Measurements from ENCODE around the gene KRTAP10-4. TPM values are rescaled to one million over a fixed set of nuclear protein-coding genes. Genes with fewer than 3 reads are reported as not detected.

Gene KRTAP10-4
- total and polyA plus RNA-seq, 2 of the 4 experiments (the other 2 are of a cell fraction), result not detected

GRCh38 chr21:44529503-44530125 lies 43.9 kb upstream of the KRTAP10-4 start:
- Histone ChIP-seq H2BK120ac (ENCODE audit: low read depth, low read length) (no peak overlapping the region), H3K4me2 (ENCODE audit: low read depth, low read length) (no peak overlapping the region), H3K79me1 (ENCODE audit: low read depth in 1 of 2, low read length in 2 of 2) (no peaks in the 10 kb centered on the region), H3K4me1 (ENCODE audit: control insufficient read depth, insufficient read depth, low read length) (no peaks in the 10 kb centered on the region), H2BK15ac (ENCODE audit: low read depth, low read length) (no peak overlapping the region), H3K4me3 (ENCODE audit: insufficient read depth, low read depth, low read length) (no peak overlapping the region), H3K9me1 (ENCODE audit: insufficient read depth, low read length) (no peaks in the 10 kb centered on the region), H4K91ac (ENCODE audit: insufficient read depth, low read depth, low read length) (no peak overlapping the region), H2BK5ac (ENCODE audit: low read depth, low read length, poor library complexity, severe bottlenecking) (no peak overlapping the region), H4K8ac (ENCODE audit: low read depth in 2 of 2, low read length in 2 of 2) (no peak overlapping the region), H2AK9ac (replicated peaks; ENCODE audit: low read depth, low read length, poor library complexity) (no peak overlapping the region), H3K56ac (ENCODE audit: extremely low read depth, insufficient read depth, low read length) (no peak overlapping the region), H3K36me3 (ENCODE audit: control insufficient read depth, insufficient read depth, low read length) (no peaks in the 10 kb centered on the region), H3K9ac (ENCODE audit: low read depth, low read length) (no peak overlapping the region), H2AK5ac (ENCODE audit: low read depth, low read length) (no peak overlapping the region), H4K20me1 (ENCODE audit: insufficient read depth, low read length) (no peaks in the 10 kb centered on the region), H3K27me3 (ENCODE audit: control insufficient read depth, insufficient read depth, low read length) (no peaks in the 10 kb centered on the region), H3K14ac (replicated peaks; ENCODE audit: low read depth, low read length) (no peak overlapping the region), H4K5ac (ENCODE audit: low read depth, low read length) (no peak overlapping the region), H3K9me3 (ENCODE audit: control insufficient read depth, insufficient read depth, low read length) (peaks cover 20% of the 10 kb centered on the region; the same call in 1 of the 2 replicates), H3K18ac (ENCODE audit: low read depth, low read length) (no peak overlapping the region), H2BK20ac (ENCODE audit: low read depth, low read length) (no peak overlapping the region), H3K23ac (ENCODE audit: low read depth, low read length) (no peak overlapping the region), H3K4ac (ENCODE audit: low read depth, low read length) (no peak overlapping the region), H3K27ac (ENCODE audit: insufficient read depth, low read length) (no peak overlapping the region), H2AFZ (replicated peaks; ENCODE audit: low read length, poor library complexity) (no peak overlapping the region)
- DNase-seq, result no peak
- in situ Hi-C loops (cut with MboI; ENCODE audit: low sequenced_read_pairs) (no loop called here), intact Hi-C loops (cut with micrococcal nuclease) (no loop called here), dilution Hi-C loops (cut with HindIII; ENCODE audit: low sequenced_read_pairs, unreplicated experiment) (no loop called here)
- no TSS peak for BruUV-seq (replicated peaks)
- TF ChIP-seq SMC3 (IDR thresholded peaks at IDR 0.05; ENCODE audit: low read depth, low read length) (no peak), RCOR1 (IDR thresholded peaks at IDR 0.05; ENCODE audit: insufficient replicate concordance, low read length) (no peak), BHLHE40 (IDR thresholded peaks at IDR 0.05; ENCODE audit: low read depth, low read length) (no peak), RFX5 (IDR thresholded peaks at IDR 0.05; ENCODE audit: low read depth, low read length) (no peak), ELK1 (IDR thresholded peaks at IDR 0.05; ENCODE audit: borderline replicate concordance, low read depth, low read length) (no peak), NFE2L2 (IDR thresholded peaks at IDR 0.05; ENCODE audit: low read depth, low read length) (no peak), MAFK (IDR thresholded peaks at IDR 0.05; ENCODE audit: low read depth, low read length) (no peak), USF2 (IDR thresholded peaks at IDR 0.05; ENCODE audit: low read depth, low read length) (no peak), RAD21 (IDR thresholded peaks at IDR 0.05; ENCODE audit: low read length) (no peak), MAZ (IDR thresholded peaks at IDR 0.05; ENCODE audit: borderline replicate concordance, low read depth, low read length) (no peak), MXI1 (IDR thresholded peaks at IDR 0.05; ENCODE audit: borderline replicate concordance, low read depth, low read length) (no peak), CTCF (conservative IDR thresholded peaks at IDR 0.05; ENCODE audit: low read depth, low read length) (no peak), POLR2A (IDR thresholded peaks at IDR 0.05; ENCODE audit: low read depth, low read length) (no peak), FOS (IDR thresholded peaks at IDR 0.05; ENCODE audit: low read depth, low read length) (no peak), CEBPB (IDR thresholded peaks at IDR 0.05; ENCODE audit: low read depth, low read length) (no peak), CHD1 (IDR thresholded peaks at IDR 0.05; ENCODE audit: low read depth, low read length) (no peak)
- POLR2A ChIA-PET (ENCODE audit: unreplicated experiment), result no interaction called here
- CTCF ChIA-PET, result no interaction called here
- ATAC-seq (ENCODE audit: low read depth), result no peak
- 51% methylated on average over 10 of the region's 23 CpGs; no CpG with 5 or more reads in 1 of the 2 experiments for WGBS, 2 experiments (ENCODE audit: extremely low coverage in 2 of 2, insufficient read length in 1 of 2)

Data from IMR-90 (cell line).